HepG2 (cell line): ENCODE data around the gene HOXA7. TPM values are rescaled to one million over a fixed set of nuclear protein-coding genes. Genes with fewer than 3 reads are reported as not detected.
A peak's percentile ranks its signal among the peaks of the same experiment; 100 is the strongest.

Experiments used
- HOXA5 ChIP-seq: sonication (generic); formaldehyde crosslinking; IDR thresholded peaks from 2 replicates; pipeline ENCODE4 v1.4.0; 2020; ENCODE audit warnings: missing genetic modification reagents
- ISL2 ChIP-seq: sonication (generic); formaldehyde crosslinking; IDR thresholded peaks from 2 replicates; pipeline ENCODE4 v1.5.0; 2020; ENCODE audit warnings: missing genetic modification reagents
- MIER2 ChIP-seq: IDR thresholded peaks from 2 replicates; pipeline ENCODE4 v1.6.1; 2016; ENCODE audit warnings: missing biosample characterization, missing genetic modification reagents
- PHF8 ChIP-seq: sonication (generic); formaldehyde crosslinking; IDR thresholded peaks from 2 replicates; pipeline ENCODE4 v1.5.0; 2020; ENCODE audit warnings: missing genetic modification reagents
- SMC3 ChIP-seq: IDR thresholded peaks from 2 replicates; pipeline ENCODE4 v1.6.1; 2011; ENCODE audit warnings: low read length, improper control_type of control experiment
- U2AF2 ChIP-seq: fragments of 200-400 bp; formaldehyde crosslinking; IDR thresholded peaks from 2 replicates; pipeline ENCODE4 v1.6.1; 2017; ENCODE audit warnings: low read depth, mild to moderate bottlenecking, low read length
- ZFP36 ChIP-seq: fragments of 150-350 bp; IDR thresholded peaks from 2 replicates; pipeline ENCODE4 v1.6.1; 2018; ENCODE audit warnings: borderline replicate concordance, low read length, low read depth; ENCODE audit not compliant: partially characterized antibody
- ZNF430 ChIP-seq: sonication (generic); formaldehyde crosslinking; IDR thresholded peaks from 2 replicates; pipeline ENCODE4 v1.9.0; 2021; ENCODE audit warnings: mild to moderate bottlenecking, missing genetic modification reagents
- polyA plus RNA-seq, 8 experiments: library from polyadenylated mRNA; depleted of rRNA in 3 of 8; stranded (reverse) in 7 of 8; unstranded in 1 of 8; fragments of >200 nt; fragmentation: Illumina TruSeq in 4 of 8; extraction: Trizol in 4 of 8; gene quantifications; 2 replicates each; pipeline versions ENCODE4 v1.2.1 to v1.2.3, GENCODE V29; 2011 to 2016; ENCODE audit warnings: low read depth in 4 of 8, missing spikeins in 1 of 8, mixed read lengths in 1 of 8; ENCODE audit not compliant: insufficient read depth in 1 of 8
- total RNA-seq, 5 experiments: library from RNA; depleted of rRNA; stranded (reverse); fragments of >200 nt; fragmentation: Illumina TruSeq; extraction: Trizol; gene quantifications; 2 replicates each; pipeline ENCODE4 v1.2.3, GENCODE V29; 2016; ENCODE audit warnings: low read depth in 1 of 5
- TF ChIP-seq, protein P1 (sequence below), 2 experiments: fragments of 450-650 bp in 1 of 2; sonication (generic) in 1 of 2; formaldehyde crosslinking; IDR thresholded peaks; 2 replicates each; pipeline versions ENCODE4 v1.5.0 to v1.8.0; 2020 to 2022; ENCODE audit warnings: mild to moderate bottlenecking in 1 of 2, missing genetic modification reagents in 1 of 2
- TF ChIP-seq, protein P2 (sequence below): sonication (generic); formaldehyde crosslinking; IDR thresholded peaks from 2 replicates; pipeline ENCODE4 v1.5.1; 2020; ENCODE audit warnings: missing genetic modification reagents, mild to moderate bottlenecking, borderline replicate concordance
- TF ChIP-seq, protein P3 (sequence below): sonication (generic); formaldehyde crosslinking; IDR thresholded peaks from 2 replicates; pipeline ENCODE4 v1.5.1; 2020; ENCODE audit warnings: mild to moderate bottlenecking, missing genetic modification reagents, borderline replicate concordance
- TF ChIP-seq, protein P4 (sequence below): sonication (generic); formaldehyde crosslinking; IDR thresholded peaks from 2 replicates; pipeline ENCODE4 v1.9.0; 2022; ENCODE audit warnings: missing genetic modification reagents, mild to moderate bottlenecking, borderline replicate concordance
- TF ChIP-seq, protein P5 (sequence below): sonication (generic); formaldehyde crosslinking; IDR thresholded peaks from 2 replicates; pipeline ENCODE4 v1.8.1; 2023; ENCODE audit warnings: mild to moderate bottlenecking, inconsistent platforms, moderate library complexity, missing genetic modification reagents, borderline replicate concordance

Gene HOXA7
- total and polyA plus RNA-seq, 2 of the 13 experiments (the other 11 are each of a cell fraction or from before 2014, with no cell fraction given), result 0.05 TPM; not detected in 1

DNA sequence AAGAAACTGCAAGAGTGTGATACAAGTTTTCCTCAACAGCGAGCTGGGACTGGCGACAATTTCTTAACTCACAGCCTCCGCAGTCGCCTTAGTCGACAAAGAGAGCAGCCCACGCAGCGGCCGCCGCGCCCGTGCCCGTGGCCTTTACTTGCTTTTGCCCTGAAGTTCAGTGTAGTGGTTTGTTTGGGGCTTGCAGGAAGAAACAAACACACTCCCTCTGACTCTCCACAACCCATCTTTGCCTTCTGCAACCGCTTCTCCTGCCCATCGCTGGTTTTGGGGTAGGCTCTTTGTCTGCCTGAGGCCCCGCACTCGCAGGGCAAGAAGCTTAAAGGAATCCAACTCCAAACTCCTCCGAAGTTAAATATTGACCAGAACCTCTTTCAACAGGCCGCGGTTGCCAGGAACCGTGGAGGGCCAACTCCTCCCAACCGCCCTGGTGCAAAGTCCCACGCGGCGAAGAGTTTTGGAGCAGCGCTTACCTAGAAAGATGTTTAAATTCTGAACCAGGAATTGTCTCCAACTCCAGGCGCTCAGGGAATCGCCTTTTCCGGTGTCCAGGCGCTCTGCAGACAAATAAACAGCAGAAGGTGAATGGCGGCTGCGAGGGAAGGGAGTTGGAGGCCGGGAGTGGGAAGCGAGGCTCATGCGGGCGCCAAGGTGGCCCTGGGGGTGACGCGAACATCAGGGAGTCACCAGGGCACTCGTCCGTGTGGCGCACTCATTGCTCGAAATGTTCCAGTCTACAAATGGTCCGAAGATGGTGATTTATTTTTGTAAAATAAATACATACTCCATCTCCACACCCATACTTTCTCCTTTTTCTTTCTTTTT, 34.2 kb downstream of the HOXA7 start (continued):
- TF ChIP-seq ISL2 (CRISPR knock-in tag) (peak; percentile 54; the same call in 1 of the 2 replicates), HOXA5 (CRISPR knock-in tag) (no peak), ZFP36 (no peak), MIER2 (CRISPR knock-in tag) (0 out of 2 replicates have a peak, but pooled peaks have one; percentile 37), U2AF2 (no peak), ZNF430 (peak; percentile 91; the same call in 1 of the 2 replicates), SMC3 (0 out of 2 replicates have a peak, but pooled peaks have one; percentile 8), PHF8 (CRISPR knock-in tag) (peak; percentile 72)
- TF ChIP-seq, protein P1, sequence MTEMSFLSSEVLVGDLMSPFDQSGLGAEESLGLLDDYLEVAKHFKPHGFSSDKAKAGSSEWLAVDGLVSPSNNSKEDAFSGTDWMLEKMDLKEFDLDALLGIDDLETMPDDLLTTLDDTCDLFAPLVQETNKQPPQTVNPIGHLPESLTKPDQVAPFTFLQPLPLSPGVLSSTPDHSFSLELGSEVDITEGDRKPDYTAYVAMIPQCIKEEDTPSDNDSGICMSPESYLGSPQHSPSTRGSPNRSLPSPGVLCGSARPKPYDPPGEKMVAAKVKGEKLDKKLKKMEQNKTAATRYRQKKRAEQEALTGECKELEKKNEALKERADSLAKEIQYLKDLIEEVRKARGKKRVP (CRISPR knock-in tag; IDR thresholded peaks at IDR 0.05), result 0 out of 4 replicates have a peak, but pooled peaks of 1 of the 2 experiments have one; percentile 51
- TF ChIP-seq, protein P2, sequence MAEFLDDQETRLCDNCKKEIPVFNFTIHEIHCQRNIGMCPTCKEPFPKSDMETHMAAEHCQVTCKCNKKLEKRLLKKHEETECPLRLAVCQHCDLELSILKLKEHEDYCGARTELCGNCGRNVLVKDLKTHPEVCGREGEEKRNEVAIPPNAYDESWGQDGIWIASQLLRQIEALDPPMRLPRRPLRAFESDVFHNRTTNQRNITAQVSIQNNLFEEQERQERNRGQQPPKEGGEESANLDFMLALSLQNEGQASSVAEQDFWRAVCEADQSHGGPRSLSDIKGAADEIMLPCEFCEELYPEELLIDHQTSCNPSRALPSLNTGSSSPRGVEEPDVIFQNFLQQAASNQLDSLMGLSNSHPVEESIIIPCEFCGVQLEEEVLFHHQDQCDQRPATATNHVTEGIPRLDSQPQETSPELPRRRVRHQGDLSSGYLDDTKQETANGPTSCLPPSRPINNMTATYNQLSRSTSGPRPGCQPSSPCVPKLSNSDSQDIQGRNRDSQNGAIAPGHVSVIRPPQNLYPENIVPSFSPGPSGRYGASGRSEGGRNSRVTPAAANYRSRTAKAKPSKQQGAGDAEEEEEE (CRISPR knock-in tag), result no peak
- TF ChIP-seq, protein P3, sequence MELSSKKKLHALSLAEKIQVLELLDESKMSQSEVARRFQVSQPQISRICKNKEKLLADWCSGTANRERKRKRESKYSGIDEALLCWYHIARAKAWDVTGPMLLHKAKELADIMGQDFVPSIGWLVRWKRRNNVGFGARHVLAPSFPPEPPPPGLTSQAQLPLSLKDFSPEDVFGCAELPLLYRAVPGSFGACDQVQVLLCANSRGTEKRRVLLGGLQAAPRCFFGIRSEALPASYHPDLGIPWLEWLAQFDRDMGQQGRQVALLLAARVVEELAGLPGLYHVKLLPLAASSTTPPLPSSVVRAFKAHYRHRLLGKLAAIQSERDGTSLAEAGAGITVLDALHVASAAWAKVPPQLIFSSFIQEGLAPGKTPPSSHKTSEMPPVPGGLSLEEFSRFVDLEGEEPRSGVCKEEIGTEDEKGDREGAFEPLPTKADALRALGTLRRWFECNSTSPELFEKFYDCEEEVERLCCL, result no peak
- TF ChIP-seq, protein P4, sequence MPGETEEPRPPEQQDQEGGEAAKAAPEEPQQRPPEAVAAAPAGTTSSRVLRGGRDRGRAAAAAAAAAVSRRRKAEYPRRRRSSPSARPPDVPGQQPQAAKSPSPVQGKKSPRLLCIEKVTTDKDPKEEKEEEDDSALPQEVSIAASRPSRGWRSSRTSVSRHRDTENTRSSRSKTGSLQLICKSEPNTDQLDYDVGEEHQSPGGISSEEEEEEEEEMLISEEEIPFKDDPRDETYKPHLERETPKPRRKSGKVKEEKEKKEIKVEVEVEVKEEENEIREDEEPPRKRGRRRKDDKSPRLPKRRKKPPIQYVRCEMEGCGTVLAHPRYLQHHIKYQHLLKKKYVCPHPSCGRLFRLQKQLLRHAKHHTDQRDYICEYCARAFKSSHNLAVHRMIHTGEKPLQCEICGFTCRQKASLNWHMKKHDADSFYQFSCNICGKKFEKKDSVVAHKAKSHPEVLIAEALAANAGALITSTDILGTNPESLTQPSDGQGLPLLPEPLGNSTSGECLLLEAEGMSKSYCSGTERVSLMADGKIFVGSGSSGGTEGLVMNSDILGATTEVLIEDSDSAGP (CRISPR knock-in tag), result peak; percentile 69; the same call in 1 of the 2 replicates
- TF ChIP-seq, protein P5, sequence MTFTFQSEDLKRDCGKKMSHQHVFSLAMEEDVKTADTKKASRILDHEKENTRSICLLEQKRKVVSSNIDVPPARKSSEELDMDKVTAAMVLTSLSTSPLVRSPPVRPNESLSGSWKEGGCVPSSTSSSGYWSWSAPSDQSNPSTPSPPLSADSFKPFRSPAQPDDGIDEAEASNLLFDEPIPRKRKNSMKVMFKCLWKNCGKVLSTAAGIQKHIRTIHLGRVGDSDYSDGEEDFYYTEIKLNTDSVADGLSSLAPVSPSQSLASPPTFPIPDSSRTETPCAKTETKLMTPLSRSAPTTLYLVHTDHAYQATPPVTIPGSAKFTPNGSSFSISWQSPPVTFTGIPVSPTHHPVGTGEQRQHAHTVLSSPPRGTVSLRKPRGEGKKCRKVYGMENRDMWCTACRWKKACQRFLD, result no peak
